BE2C (cell line): ENCODE results near the gene KIF6.

Experiments
- DNase-seq: peaks from one replicate; pipeline ENCODE4 v3.0.0-alpha.2; 2020
- H3K27me3 ChIP-seq: fragments of 250-450 bp; sonication (Bioruptor Pico); 2 replicates; pipeline ENCODE4 v1.5.1; 2020; ENCODE audit warnings: mild to moderate bottlenecking
- H3K36me3 ChIP-seq: fragments of 250-450 bp; sonication (Bioruptor Pico); 2 replicates; pipeline ENCODE4 v1.5.1; 2020; ENCODE audit warnings: mild to moderate bottlenecking
- H3K4me1 ChIP-seq: fragments of 250-450 bp; sonication (Bioruptor Pico); 2 replicates; pipeline ENCODE4 v1.5.1; 2020
- H3K4me3 ChIP-seq: 2 replicates; pipeline ENCODE4 v1.5.1; 2011; ENCODE audit warnings: low read depth, low read length
- H3K9me3 ChIP-seq: fragments of 250-450 bp; sonication (Bioruptor Pico); 2 replicates; pipeline ENCODE4 v1.5.1; 2020
- CTCF ChIP-seq: IDR thresholded peaks from 2 replicates; pipeline ENCODE4 v1.5.1; 2012; ENCODE audit warnings: mild to moderate bottlenecking, low read depth, low read length

Gene KIF6

GRCh38 chr6:39555136-39555535 lies 170.1 kb downstream of the KIF6 start:
- no peaks in the 10 kb centered on the region for H3K9me3 ChIP-seq
- H3K4me1 ChIP-seq, result no peaks in the 10 kb centered on the region
- no peaks in the 10 kb centered on the region; the same call in 1 of the 2 replicates for H3K27me3 ChIP-seq
- no peaks in the 10 kb centered on the region for H3K36me3 ChIP-seq
- no peak for TF ChIP-seq CTCF
- no peak overlapping the region for H3K4me3 ChIP-seq
- no peak for DNase-seq

- TF ChIP-seq CTCF, result no peak
- Histone ChIP-seq H3K9me3 (no peaks in the 10 kb centered on the region), H3K4me3 (no peak overlapping the region), H3K27me3 (no peaks in the 10 kb centered on the region; the same call in 1 of the 2 replicates), H3K4me1 (no peaks in the 10 kb centered on the region), H3K36me3 (no peaks in the 10 kb centered on the region)
- no peak for DNase-seq
These were observed 171.1 kb downstream of the KIF6 start for GRCh38 chr6:39553860-39554802.

- Histone ChIP-seq H3K9me3 (no peaks in the 10 kb centered on the region), H3K4me3 (no peak overlapping the region), H3K27me3 (no peaks in the 10 kb centered on the region; the same call in 1 of the 2 replicates), H3K36me3 (no peaks in the 10 kb centered on the region), H3K4me1 (no peaks in the 10 kb centered on the region)
- TF ChIP-seq CTCF, result no peak
- DNase-seq, result no peak
These were observed 172.2 kb downstream of the KIF6 start for GRCh38 chr6:39553029-39553428.

GRCh38 chr6:39550191-39550590 lies 175.0 kb downstream of the KIF6 start:
- no peak for TF ChIP-seq CTCF
- Histone ChIP-seq H3K4me3 (no peak overlapping the region), H3K36me3 (no peaks in the 10 kb centered on the region), H3K4me1 (no peaks in the 10 kb centered on the region), H3K9me3 (no peaks in the 10 kb centered on the region), H3K27me3 (no peaks in the 10 kb centered on the region; the same call in 1 of the 2 replicates)
- no peak for DNase-seq

- no peaks in the 10 kb centered on the region for H3K4me1 ChIP-seq
- DNase-seq, result no peak
- no peaks in the 10 kb centered on the region for H3K9me3 ChIP-seq
- H3K36me3 ChIP-seq, result no peaks in the 10 kb centered on the region
- H3K27me3 ChIP-seq, result no peaks in the 10 kb centered on the region; the same call in 1 of the 2 replicates
- no peak for TF ChIP-seq CTCF
- no peak overlapping the region for H3K4me3 ChIP-seq
These were observed 178.5 kb downstream of the KIF6 start for GRCh38 chr6:39546731-39547130.

- TF ChIP-seq CTCF, result no peak
- H3K4me3 ChIP-seq, result no peak overlapping the region
- DNase-seq, result no peak
- H3K4me1 ChIP-seq, result no peaks in the 10 kb centered on the region
- no peaks in the 10 kb centered on the region for H3K9me3 ChIP-seq
- H3K27me3 ChIP-seq, result no peaks in the 10 kb centered on the region
- H3K36me3 ChIP-seq, result no peaks in the 10 kb centered on the region
These were observed 181.3 kb downstream of the KIF6 start for GRCh38 chr6:39543950-39544349.
